VCaP (cell line): ENCODE results near the gene EFCAB10.

Source experiments
- H3K27ac ChIP-seq: fragments of 450-650 bp; 2 replicates; pipeline ENCODE4 v1.5.1; 2017
- TF ChIP-seq, protein P1 (sequence below): fragments of 450-650 bp; conservative IDR thresholded peaks from 2 replicates; pipeline ENCODE4 v1.5.1; 2017; ENCODE audit warnings: mild to moderate bottlenecking, moderate library complexity

Gene EFCAB10

DNA sequence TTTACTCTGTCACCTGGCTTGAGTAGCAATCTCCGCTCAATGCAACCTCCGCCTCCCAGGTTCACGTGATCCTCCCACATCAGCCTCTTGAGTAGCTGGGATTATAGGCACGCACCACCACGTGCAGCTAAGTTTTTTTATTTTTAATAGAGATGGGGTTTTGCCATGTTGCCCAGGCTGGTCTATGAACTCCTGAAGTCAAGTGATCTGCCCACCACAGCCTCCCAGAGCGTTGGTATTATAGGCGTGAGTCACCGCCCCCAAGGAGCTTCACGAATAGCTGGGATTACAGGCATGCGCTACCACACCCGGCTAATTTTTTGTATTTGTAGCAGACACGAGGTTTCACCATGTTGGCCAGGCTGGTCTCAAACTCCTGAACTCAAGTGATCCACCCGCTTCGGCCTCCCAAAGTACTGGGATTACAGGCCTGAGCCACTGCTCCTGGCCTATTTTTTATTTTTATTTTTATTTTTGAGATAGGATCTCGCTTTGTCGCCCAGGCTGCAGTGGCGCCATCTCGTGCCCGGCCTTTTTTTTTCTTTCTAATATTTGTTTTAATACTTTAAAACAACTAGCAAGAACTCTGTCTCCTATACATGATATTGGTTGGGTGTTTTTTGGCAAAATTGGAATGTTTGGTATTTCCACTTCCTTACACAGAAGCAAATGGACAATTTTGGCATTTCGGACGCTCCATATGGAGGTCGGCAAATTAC lies 1.1 kb downstream of the EFCAB10 start:
- TF ChIP-seq, protein P1, sequence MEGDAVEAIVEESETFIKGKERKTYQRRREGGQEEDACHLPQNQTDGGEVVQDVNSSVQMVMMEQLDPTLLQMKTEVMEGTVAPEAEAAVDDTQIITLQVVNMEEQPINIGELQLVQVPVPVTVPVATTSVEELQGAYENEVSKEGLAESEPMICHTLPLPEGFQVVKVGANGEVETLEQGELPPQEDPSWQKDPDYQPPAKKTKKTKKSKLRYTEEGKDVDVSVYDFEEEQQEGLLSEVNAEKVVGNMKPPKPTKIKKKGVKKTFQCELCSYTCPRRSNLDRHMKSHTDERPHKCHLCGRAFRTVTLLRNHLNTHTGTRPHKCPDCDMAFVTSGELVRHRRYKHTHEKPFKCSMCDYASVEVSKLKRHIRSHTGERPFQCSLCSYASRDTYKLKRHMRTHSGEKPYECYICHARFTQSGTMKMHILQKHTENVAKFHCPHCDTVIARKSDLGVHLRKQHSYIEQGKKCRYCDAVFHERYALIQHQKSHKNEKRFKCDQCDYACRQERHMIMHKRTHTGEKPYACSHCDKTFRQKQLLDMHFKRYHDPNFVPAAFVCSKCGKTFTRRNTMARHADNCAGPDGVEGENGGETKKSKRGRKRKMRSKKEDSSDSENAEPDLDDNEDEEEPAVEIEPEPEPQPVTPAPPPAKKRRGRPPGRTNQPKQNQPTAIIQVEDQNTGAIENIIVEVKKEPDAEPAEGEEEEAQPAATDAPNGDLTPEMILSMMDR, result peak; percentile 42
- no peak overlapping the region for H3K27ac ChIP-seq

GRCh38 chr7:105578496-105578895 lies 2.8 kb downstream of the EFCAB10 start:
- H3K27ac ChIP-seq, result no peak overlapping the region
- TF ChIP-seq, protein P1, result no peak

GRCh38 chr7:105577251-105577650 lies 4.0 kb downstream of the EFCAB10 start:
- TF ChIP-seq, protein P1, result no peak
- H3K27ac ChIP-seq, result no peak overlapping the region

DNA sequence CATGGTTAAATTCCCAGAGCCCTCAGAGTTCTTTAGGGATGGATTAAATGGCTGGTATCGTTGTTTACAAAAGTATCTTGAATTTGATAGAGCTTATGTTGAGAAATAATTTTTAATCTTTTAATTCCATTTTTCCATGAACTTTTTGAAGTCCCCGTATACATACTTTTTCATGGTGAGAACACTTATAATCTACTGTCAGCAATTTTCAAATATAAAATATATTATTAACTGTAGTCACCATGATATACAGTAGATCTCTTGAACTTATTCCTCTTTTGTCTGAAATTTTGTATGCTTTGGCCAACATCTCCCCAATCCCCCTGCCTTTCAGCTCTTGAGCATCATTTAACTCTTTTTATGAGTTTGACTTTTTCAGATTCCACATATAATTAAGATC lies 9.4 kb downstream of the EFCAB10 start:
- TF ChIP-seq, protein P1, result no peak
- H3K27ac ChIP-seq, result no peak overlapping the region

GRCh38 chr7:105567821-105568220 lies 13.5 kb downstream of the EFCAB10 start:
- H3K27ac ChIP-seq, result no peak overlapping the region
- TF ChIP-seq, protein P1, result no peak

GRCh38 chr7:105567024-105567423 lies 14.3 kb downstream of the EFCAB10 start:
- no peak overlapping the region; the same call in 1 of the 2 replicates for H3K27ac ChIP-seq
- TF ChIP-seq, protein P1, result no peak

DNA sequence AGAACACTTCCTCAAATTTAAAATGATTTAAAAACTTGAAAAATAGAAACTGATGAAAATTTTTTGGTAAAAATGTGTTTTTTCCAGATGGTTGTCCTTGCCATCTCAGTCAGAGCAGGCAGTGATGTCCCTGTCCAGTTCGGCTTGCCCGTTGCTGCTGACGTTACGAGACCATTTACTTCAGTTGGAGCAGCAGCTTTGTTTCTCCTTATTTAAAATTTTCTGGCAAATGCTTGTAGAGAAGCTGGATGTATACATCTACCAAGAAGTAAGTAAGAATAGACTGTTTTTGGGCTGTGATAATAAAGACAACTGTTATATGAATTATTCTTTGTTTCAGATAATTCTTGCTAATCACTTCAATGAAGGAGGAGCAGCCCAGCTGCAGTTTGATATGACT lies 16.1 kb downstream of the EFCAB10 start:
- no peak overlapping the region for H3K27ac ChIP-seq
- TF ChIP-seq, protein P1, result no peak
